Parathyroid adenoma (tissue), 2 donors: Measurements from ENCODE around the gene SOHLH1.
"Not testable (repeated sequence)": the region's sequence is repeated elsewhere in the genome, so short reads cannot be mapped to it uniquely, and the experiment has no call there.

Experiments used
- H2AFZ ChIP-seq: fragments of 300-600 bp; sonication (generic); one replicate; pipeline ENCODE4 v1.7.0; 2017; ENCODE audit warnings: antibody characterized with exemption, mild to moderate bottlenecking
- H3K27ac ChIP-seq: fragments of 300-600 bp; sonication (generic); one replicate; pipeline ENCODE4 v1.7.0; 2017
- H3K27me3 ChIP-seq: fragments of 300-600 bp; sonication (generic); one replicate; pipeline ENCODE4 v1.7.0; 2017; ENCODE audit warnings: low read length; ENCODE audit not compliant: control insufficient read depth, insufficient read depth
- H3K36me3 ChIP-seq: fragments of 300-600 bp; sonication (generic); one replicate; pipeline ENCODE4 v1.7.0; 2017; ENCODE audit warnings: low read length; ENCODE audit not compliant: control insufficient read depth, insufficient read depth
- H3K4me1 ChIP-seq: fragments of 300-600 bp; sonication (generic); one replicate; pipeline ENCODE4 v1.7.0; 2017; ENCODE audit warnings: control low read depth
- H3K4me2 ChIP-seq: fragments of 300-600 bp; sonication (generic); one replicate; pipeline ENCODE4 v1.7.0; 2017; ENCODE audit warnings: low read length
- H3K4me3 ChIP-seq: fragments of 300-600 bp; sonication (generic); one replicate; pipeline ENCODE4 v1.7.0; 2017; ENCODE audit warnings: low read depth, low read length
- H3K79me2 ChIP-seq: fragments of 300-600 bp; sonication (generic); one replicate; pipeline ENCODE4 v1.7.0; 2017; ENCODE audit warnings: control low read depth
- H3K9ac ChIP-seq: fragments of 300-600 bp; sonication (generic); one replicate; pipeline ENCODE4 v1.7.0; 2017; ENCODE audit warnings: mild to moderate bottlenecking
- H3K9me3 ChIP-seq: fragments of 300-600 bp; sonication (generic); one replicate; pipeline ENCODE4 v1.7.0; 2017; ENCODE audit warnings: low read length; ENCODE audit not compliant: control insufficient read depth
- CTCF ChIP-seq: fragments of 300-600 bp; sonication (generic); IDR thresholded peaks from one replicate; pipeline ENCODE4 v1.7.0; 2017; ENCODE audit warnings: antibody characterized with exemption, mild to moderate bottlenecking
- donor health status: primary hyperparathyroidism.

Gene SOHLH1

DNA sequence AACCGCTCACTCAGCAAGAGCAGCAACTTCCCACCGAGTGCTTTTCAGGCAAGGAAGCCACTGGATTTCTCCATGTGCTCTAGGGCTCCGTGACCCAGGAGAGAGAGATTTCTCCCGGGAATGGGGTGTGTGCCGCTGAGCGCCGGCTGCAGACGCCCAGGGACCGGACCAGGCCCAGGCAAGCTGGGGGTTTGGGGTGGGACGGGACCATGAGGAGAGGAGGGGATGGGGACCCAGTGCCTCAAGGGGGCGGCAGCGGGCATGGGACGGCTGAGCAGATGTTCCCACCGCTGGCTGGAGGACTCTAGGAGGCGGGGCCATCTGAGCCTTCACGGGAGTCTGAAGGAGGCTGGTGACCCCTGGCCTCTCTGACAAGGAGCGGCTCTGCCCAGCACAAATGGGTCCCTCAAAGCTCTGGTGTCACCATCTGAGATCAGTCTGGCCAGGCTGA, 27.7 kb downstream of the SOHLH1 start:
- Histone ChIP-seq H3K27ac (no peak overlapping the region), H3K4me3 (no peak overlapping the region), H3K4me1 (no peaks in the 10 kb centered on the region), H3K9ac (no peak overlapping the region), H3K79me2 (no peaks in the 10 kb centered on the region), H3K36me3 (no peaks in the 10 kb centered on the region), H3K9me3 (no peaks in the 10 kb centered on the region), H2AFZ (no peak overlapping the region), H3K27me3 (no peaks in the 10 kb centered on the region), H3K4me2 (no peak overlapping the region)
- TF ChIP-seq CTCF = no peak

DNA sequence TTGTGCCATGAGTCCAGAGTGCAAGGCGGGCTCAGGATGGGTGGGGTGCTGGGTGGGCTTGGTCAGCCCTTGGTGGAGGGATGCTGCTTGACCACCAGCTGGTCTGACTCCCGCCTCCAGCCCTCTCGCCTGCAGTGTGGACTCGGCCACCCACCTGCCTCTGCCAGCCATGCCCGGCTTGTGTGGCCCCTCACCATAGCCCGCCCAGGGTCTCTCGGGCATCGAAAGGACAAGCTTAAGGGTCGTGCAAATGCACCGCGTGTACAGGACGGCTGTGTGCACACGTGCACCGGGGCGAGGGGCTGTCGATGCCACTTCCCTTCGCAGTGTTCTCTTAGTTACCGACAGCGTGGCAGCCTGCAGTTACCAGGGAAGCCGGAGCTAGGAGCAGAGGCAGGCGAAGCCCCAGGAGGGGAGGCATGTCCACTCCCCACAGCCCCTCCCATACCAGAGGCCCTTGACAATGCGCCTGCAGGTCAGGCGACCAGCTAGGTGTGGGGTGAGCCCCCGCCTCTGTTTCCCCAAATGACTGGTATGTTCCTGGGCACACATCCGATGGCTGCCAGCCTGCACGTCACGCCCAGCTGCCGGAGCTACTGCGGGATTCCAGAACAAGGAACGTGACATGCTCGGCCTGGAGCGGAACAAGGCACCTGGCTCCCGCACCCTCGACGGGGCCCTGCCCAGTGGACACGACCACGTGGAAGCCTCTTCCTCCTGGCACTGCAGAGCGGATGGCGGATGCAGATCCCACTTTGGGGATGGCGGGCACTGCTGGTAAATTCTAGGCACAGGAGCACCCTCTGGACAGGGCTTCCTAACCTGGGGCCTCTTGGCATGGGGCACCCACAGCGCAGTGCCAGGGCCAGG, 28.3 kb downstream of the SOHLH1 start:
- Histone ChIP-seq H3K4me1 (no peaks in the 10 kb centered on the region), H3K79me2 (no peaks in the 10 kb centered on the region), H3K9ac (no peak overlapping the region), H3K4me2 (no peak overlapping the region), H2AFZ (no peak overlapping the region), H3K27ac (no peak overlapping the region), H3K9me3 (no peaks in the 10 kb centered on the region), H3K36me3 (no peaks in the 10 kb centered on the region), H3K4me3 (no peak overlapping the region), H3K27me3 (no peaks in the 10 kb centered on the region)
- no peak for TF ChIP-seq CTCF

DNA sequence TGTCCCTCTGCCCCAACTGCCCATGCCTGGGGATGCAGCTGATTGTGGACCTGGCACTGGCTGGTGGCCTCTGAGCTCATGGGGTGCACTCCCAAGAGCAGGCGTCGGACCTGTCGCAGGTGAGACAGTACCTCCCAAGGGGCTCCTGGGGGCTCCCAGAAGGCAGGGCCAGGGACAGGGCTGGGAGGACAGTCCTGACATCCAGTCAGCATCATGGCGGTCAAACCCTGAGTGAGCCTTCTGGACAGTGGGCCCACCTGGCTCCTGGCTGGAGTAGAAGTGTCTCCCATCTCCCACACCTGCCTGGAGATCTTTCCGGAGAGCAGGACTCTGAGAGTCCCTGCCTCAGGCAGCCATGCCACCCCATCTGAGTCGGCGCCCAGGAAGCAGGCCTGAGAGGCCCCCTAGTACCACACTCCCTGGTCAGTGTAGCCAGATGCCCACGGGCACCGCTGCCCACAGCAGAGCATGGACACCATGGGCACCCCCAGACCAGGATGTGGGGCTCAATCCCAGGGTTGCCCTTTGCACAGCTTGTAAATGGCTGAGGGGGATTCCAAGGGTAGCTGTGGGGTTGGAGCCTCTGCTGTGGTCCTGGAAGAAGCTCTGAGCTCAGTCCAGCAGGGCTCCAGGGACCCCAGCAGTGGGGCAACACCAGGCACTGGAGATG, 29.5 kb downstream of the SOHLH1 start:
- H3K4me2 ChIP-seq = no peak overlapping the region
- H3K27ac ChIP-seq = no peak overlapping the region
- no peak overlapping the region for H2AFZ ChIP-seq
- no peaks in the 10 kb centered on the region for H3K4me1 ChIP-seq
- H3K4me3 ChIP-seq = no peak overlapping the region
- H3K9ac ChIP-seq = no peak overlapping the region
- H3K9me3 ChIP-seq = no peaks in the 10 kb centered on the region
- H3K36me3 ChIP-seq = no peaks in the 10 kb centered on the region
- no peak for TF ChIP-seq CTCF
- no peaks in the 10 kb centered on the region for H3K27me3 ChIP-seq
- H3K79me2 ChIP-seq = no peaks in the 10 kb centered on the region

DNA sequence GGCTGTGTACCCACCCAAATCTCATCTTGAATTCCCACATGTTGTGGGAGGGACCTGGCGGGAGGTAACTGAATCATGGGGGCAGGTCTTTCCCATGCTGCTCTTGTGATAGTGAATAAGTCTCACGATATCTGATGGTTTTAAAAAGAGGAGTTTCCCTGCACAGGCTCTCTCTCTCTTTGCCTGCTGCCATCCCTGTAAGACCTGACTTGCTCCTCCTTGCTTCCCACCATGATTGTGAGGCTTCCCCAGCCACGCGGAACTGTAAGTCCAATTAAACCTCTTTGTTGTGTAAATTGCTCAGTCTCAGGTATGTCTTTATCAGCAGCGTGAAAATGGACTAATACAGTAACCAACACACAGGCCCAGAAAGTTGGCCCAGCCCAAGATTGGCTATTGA, 30.3 kb downstream of the SOHLH1 start:
- not testable (repeated sequence) for H3K9me3 ChIP-seq, H3K4me1 ChIP-seq, H2AFZ ChIP-seq, H3K27me3 ChIP-seq, H3K36me3 ChIP-seq, H3K9ac ChIP-seq, H3K4me3 ChIP-seq, H3K27ac ChIP-seq, H3K4me2 ChIP-seq, H3K79me2 ChIP-seq

- no peak for TF ChIP-seq CTCF
- Histone ChIP-seq H3K36me3 (no peaks in the 10 kb centered on the region), H3K4me1 (peaks cover 5% of the 10 kb centered on the region), H3K9ac (no peak overlapping the region), H2AFZ (no peak overlapping the region), H3K27ac (no peak overlapping the region), H3K9me3 (no peaks in the 10 kb centered on the region), H3K4me3 (no peak overlapping the region), H3K27me3 (no peaks in the 10 kb centered on the region), H3K4me2 (no peak overlapping the region), H3K79me2 (no peaks in the 10 kb centered on the region)
Measured at GRCh38 chr9:135667463-135668001, 31.7 kb downstream of the SOHLH1 start.
